Lung (tissue), 12 donors: Measurements from ENCODE around the gene HSD11B1L. TPM values are rescaled to one million over a fixed set of nuclear protein-coding genes. Genes with fewer than 3 reads are reported as not detected.
"Not testable (repeated sequence)": the region's sequence is repeated elsewhere in the genome, so short reads cannot be mapped to it uniquely, and the experiment has no call there.

Experiments used
- ATAC-seq: fragments of 200-7000 bp; cut with Tn5 transposase; one replicate; pipeline ENCODE4 v1.9.1; 2020; ENCODE audit warnings: moderate number of reproducible peaks; ENCODE audit not compliant: insufficient read depth, low FRiP score
- DNase-seq, 3 donors: peaks; one replicate each; pipeline ENCODE4 v3.0.0-alpha.2; 2013 to 2017
- H3K27ac ChIP-seq, 2 donors: one replicate each; pipeline ENCODE4 v1.5.1; 2013; ENCODE audit warnings: mild to moderate bottlenecking in 2 of 2, moderate library complexity in 2 of 2, control low read depth in 1 of 2, inconsistent platforms in 1 of 2, low read depth in 1 of 2, low read length in 1 of 2
- H3K27me3 ChIP-seq, 3 donors: one replicate each; pipeline ENCODE4 v1.5.1; 2013; ENCODE audit warnings: low read length in 2 of 3; ENCODE audit not compliant: control insufficient read depth in 3 of 3, insufficient read depth in 3 of 3
- H3K36me3 ChIP-seq, 4 donors: one replicate each; pipeline ENCODE4 v1.5.1; 2013; ENCODE audit warnings: low read length in 4 of 4, mild to moderate bottlenecking in 1 of 4, moderate library complexity in 1 of 4; ENCODE audit not compliant: control insufficient read depth in 4 of 4, insufficient read depth in 4 of 4
- H3K4me1 ChIP-seq, 5 donors: one replicate each; pipeline ENCODE4 v1.5.1; 2013; ENCODE audit warnings: low read length in 5 of 5, mild to moderate bottlenecking in 2 of 5, moderate library complexity in 1 of 5; ENCODE audit not compliant: control insufficient read depth in 5 of 5, insufficient read depth in 5 of 5
- H3K4me3 ChIP-seq: one replicate; pipeline ENCODE4 v1.5.1; 2013; ENCODE audit warnings: mild to moderate bottlenecking, control low read depth, moderate library complexity
- H3K9ac ChIP-seq, 2 donors: one replicate each; pipeline ENCODE4 v1.5.1; 2013; ENCODE audit warnings: low read length in 2 of 2, control low read depth in 1 of 2; ENCODE audit not compliant: insufficient read depth in 1 of 2
- H3K9me3 ChIP-seq, 4 donors: one replicate each; pipeline ENCODE4 v1.5.1; 2013; ENCODE audit warnings: low read length in 3 of 4, mild to moderate bottlenecking in 1 of 4, moderate library complexity in 1 of 4; ENCODE audit not compliant: control insufficient read depth in 4 of 4, insufficient read depth in 3 of 4
- WGBS, 2 donors: extraction: QIAGEN DNeasy Blood & Tissue Kit; methylation state at CpG; one replicate each; pipeline ENCODE4 v1.1.7; 2013; 5-methylcytosine and 5-hydroxymethylcytosine counted together
- polyA plus RNA-seq, 2 donors: library from polyadenylated mRNA; stranded (reverse); fragments of 200-250 nt; gene quantifications; one replicate each; pipeline ENCODE4 v1.2.1, GENCODE V29; 2013
- total RNA-seq, 2 donors: library from RNA; depleted of rRNA in 1 of 2; stranded (reverse); fragments of >200 nt in 1 of 2; gene quantifications; one replicate each; pipeline ENCODE4 v1.2.1, GENCODE V29; 2014 to 2021
- TF ChIP-seq, protein P1 (sequence below): IDR thresholded peaks from 2 replicates; pipeline ENCODE4 v1.5.1; 2012; ENCODE audit warnings: mild to moderate bottlenecking; ENCODE audit errors: control extremely low read depth, extremely low read depth
- donor health status: control.
- donor health status: control.
- donor health status: Bipolar disorder and iron deficiency.
- donor health status: healthy.
- donor health status: DM: yes; HTN: yes; CAD: no.

Gene HSD11B1L
- total and polyA plus RNA-seq, 4 donors = 7.5 to 12.2 (median 9.2) TPM

DNA sequence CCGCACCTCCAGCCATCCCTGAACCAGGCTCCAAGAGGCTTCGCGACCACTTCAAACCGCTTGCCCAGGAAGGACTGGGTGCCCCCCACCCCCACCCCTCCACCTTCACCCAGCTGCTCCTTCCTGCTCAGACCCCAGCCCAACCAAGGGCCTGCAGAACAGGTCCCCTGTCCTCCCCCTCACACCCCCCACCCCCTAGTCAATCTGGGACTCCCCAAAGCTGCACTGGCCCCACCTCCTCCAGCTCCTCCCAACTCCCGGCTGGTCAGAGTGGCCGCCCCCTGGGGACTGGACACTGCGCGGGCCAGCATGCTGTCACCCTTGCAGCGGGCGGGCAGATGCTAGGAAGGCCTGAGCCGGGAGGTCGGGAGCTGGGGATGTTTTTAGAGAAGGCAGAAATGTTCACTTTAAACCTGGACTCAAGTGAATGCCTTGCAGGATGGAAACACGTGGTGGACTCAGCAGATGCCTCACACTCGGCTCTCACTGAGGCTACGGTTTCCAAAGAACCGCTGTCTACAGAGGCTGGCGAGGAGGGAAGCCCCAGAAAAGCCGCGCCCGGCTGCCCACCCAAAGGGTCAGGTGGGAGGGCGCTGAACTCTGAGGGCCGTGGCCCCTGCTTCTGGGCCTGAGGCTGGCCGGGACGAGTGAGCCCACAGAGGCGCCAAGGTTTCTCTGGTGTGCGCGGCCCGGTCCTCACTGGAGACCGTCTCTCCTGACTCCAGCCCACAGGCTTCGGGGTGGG, 17.2 kb downstream of the HSD11B1L start:
- DNase-seq = no peak
- Histone ChIP-seq H3K9ac (no peak overlapping the region), H3K36me3 (peaks cover 11 to 68% (median 22%) of the 10 kb centered on the region in 4 donors), H3K9me3 (no peaks in the 10 kb centered on the region), H3K4me3 (no peak overlapping the region), H3K27ac (no peak overlapping the region), H3K4me1 (peaks cover 0 to 5% (median 0%) of the 10 kb centered on the region in 5 donors), H3K27me3 (no peaks in the 10 kb centered on the region)
- ATAC-seq = no peak
- WGBS, 2 donors = 87 to 88% methylated on average over 29 to 30 of the region's 30 CpGs
- TF ChIP-seq, protein P1, sequence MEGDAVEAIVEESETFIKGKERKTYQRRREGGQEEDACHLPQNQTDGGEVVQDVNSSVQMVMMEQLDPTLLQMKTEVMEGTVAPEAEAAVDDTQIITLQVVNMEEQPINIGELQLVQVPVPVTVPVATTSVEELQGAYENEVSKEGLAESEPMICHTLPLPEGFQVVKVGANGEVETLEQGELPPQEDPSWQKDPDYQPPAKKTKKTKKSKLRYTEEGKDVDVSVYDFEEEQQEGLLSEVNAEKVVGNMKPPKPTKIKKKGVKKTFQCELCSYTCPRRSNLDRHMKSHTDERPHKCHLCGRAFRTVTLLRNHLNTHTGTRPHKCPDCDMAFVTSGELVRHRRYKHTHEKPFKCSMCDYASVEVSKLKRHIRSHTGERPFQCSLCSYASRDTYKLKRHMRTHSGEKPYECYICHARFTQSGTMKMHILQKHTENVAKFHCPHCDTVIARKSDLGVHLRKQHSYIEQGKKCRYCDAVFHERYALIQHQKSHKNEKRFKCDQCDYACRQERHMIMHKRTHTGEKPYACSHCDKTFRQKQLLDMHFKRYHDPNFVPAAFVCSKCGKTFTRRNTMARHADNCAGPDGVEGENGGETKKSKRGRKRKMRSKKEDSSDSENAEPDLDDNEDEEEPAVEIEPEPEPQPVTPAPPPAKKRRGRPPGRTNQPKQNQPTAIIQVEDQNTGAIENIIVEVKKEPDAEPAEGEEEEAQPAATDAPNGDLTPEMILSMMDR = no peak

GRCh38 chr19:5698635-5699422, 18.0 kb downstream of the HSD11B1L start:
- Histone ChIP-seq H3K9ac (no peak overlapping the region), H3K36me3 (peaks cover 9 to 68% (median 24%) of the 10 kb centered on the region in 4 donors), H3K9me3 (no peaks in the 10 kb centered on the region), H3K4me1 (peaks cover 0 to 3% (median 0%) of the 10 kb centered on the region in 5 donors), H3K27ac (no peak overlapping the region), H3K27me3 (no peaks in the 10 kb centered on the region), H3K4me3 (no peak overlapping the region)
- DNase-seq (no peak), ATAC-seq (no peak)
- WGBS, 2 donors = 93 to 94% methylated on average over 38 of the region's 38 CpGs
- TF ChIP-seq, protein P1 = no peak

DNA sequence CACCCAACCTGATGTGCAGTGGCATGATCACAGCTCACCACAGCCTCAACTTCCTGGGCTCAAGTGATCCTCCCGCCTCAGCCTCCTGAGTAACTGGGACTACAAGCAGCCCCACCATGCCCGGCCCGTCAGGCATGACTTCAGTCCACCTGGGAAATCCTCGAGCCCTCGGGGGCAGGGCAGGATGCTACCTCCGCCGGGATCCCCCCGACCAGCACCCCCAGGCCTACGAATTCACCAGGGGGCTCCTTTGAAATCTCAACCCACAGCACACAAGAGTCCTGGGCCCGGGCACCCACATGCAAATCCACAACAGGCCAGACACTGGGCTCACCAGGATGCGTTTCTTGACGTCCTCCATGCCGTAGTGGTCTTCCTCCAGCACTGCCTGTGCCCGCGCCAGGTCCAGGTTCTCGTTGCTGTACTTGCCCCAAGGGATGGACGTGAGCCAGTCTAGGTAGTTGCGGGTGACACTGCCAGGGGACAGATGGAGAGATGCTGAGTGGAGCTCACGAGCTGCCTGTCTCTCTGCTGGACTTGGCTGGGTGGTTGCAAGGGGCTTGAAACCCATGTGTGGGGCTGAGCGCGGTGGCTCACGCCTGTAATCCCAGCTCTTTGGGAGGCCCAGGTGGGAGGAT, 19.7 kb downstream of the HSD11B1L start:
- 96 to 97% methylated on average over 22 of the region's 22 CpGs for WGBS, 2 donors
- Histone ChIP-seq H3K4me1 (no peaks in the 10 kb centered on the region), H3K27me3 (no peaks in the 10 kb centered on the region), H3K4me3 (no peak overlapping the region), H3K9ac (no peak overlapping the region), H3K9me3 (no peaks in the 10 kb centered on the region), H3K36me3 (peaks cover 6 to 66% (median 19%) of the 10 kb centered on the region in 4 donors), H3K27ac (no peak overlapping the region)
- no peak for ATAC-seq
- no peak for DNase-seq
- TF ChIP-seq, protein P1 = no peak

DNA sequence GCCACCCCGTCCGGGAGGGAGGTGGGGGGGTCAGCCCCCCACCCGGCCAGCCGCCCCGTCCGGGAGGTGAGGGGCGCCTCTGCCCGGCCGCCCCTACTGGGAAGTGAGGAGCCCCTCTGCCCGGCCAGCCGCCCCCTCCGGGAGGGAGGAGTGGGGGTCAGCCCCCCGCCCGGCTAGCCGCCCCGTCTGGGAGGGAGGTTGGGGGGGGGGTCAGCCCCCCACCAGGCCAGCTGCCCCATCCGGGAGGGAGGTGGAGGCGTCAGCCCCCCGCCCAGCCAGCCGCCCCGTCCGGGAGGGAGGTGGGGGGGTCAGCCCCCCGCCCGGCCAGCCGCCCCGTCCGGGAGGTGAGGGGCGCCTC, 21.2 kb downstream of the HSD11B1L start:
- WGBS, 2 donors = 94 to 97% methylated on average over 7 to 22 of the region's 28 CpGs
- not testable (repeated sequence) for H3K9ac ChIP-seq, DNase-seq, H3K27me3 ChIP-seq, H3K9me3 ChIP-seq, H3K27ac ChIP-seq, H3K4me1 ChIP-seq, ATAC-seq, H3K4me3 ChIP-seq
- H3K36me3 ChIP-seq = peaks cover 6 to 65% (median 18%) of the 10 kb centered on the region in 4 donors
